B cell (primary cell): ENCODE data around the gene APOL3.

Experiments
- CTCF ChIP-seq: fragments of 200-600 bp; IDR thresholded peaks from one replicate; pipeline ENCODE4 v1.8.0; 2022; ENCODE audit warnings: antibody characterized with exemption, mild to moderate bottlenecking
- EZH2 ChIP-seq: IDR thresholded peaks from 2 replicates; pipeline ENCODE4 v1.6.1; 2012; ENCODE audit warnings: borderline replicate concordance, low read depth, mild to moderate bottlenecking, moderate library complexity, low read length; ENCODE audit not compliant: insufficient read depth, poor library complexity, severe bottlenecking

GRCh38 chr22:36129486-36130388 lies 30.8 kb downstream of the APOL3 start:
- TF ChIP-seq CTCF (no peak), EZH2 (no peak)
